K562 (cell line): ENCODE data around the gene SPTLC1. TPM values are rescaled to one million over a fixed set of nuclear protein-coding genes. Genes with fewer than 3 reads are reported as not detected.

ENCODE experiments used
- ATAC-seq: fragments of 200-7000 bp; cut with Tn5 transposase; 3 replicates; pipeline ENCODE4 v1.9.1; 2020; ENCODE audit warnings: moderate library complexity
- BruUV-seq: library from RNA; stranded (reverse); fragments of 400-500 nt; replicated peaks from 2 replicates; lab custom pipeline; 2021; lab: Mats Ljungman, UMichigan
- CTCF ChIA-PET: fragments of 300-600 bp; formaldehyde crosslinking; extraction: SDS; loops from one replicate; lab custom pipeline; 2021; ENCODE audit warnings: low intra/inter-chr PET ratio; lab: Yijun Ruan, JAX
- POLR2A ChIA-PET: fragments of 300-600, 350-650 bp; sonication (Branson Sonifier 250); formaldehyde crosslinking; extraction: SDS; loops from one replicate; lab custom pipeline; 2021; ENCODE audit warnings: antibody characterized with exemption, inconsistent platforms; lab: Yijun Ruan, JAX
- DNase-seq, 4 experiments: peaks; one replicate each; pipeline versions ENCODE4 v3.0.0 to v3.0.0-alpha.2; 2011 to 2018; ENCODE audit warnings: low spot score in 3 of 4, mixed read lengths in 3 of 4; ENCODE audit errors: extremely low read depth in 1 of 4
- FAIRE-seq: peaks from 2 replicates; lab custom pipeline; 2011; peaks lifted over from hg19 to GRCh38; lab: Jason Lieb, UNC
- H2AFZ ChIP-seq: 2 replicates; pipeline ENCODE4 v1.6.0; 2011; ENCODE audit warnings: low read depth, low read length, control low read depth, inconsistent platforms
- H3K27ac ChIP-seq: fragments of 200-600 bp; 3 replicates; pipeline ENCODE4 v1.8.0; 2011; ENCODE audit warnings: low read depth, mild to moderate bottlenecking, control low read depth, inconsistent platforms, low read length, moderate library complexity, mixed read lengths; ENCODE audit errors: extremely low read depth
- H3K27me3 ChIP-seq, 2 experiments: fragments of 300-600 bp in 1 of 2; 2 replicates in 1 of 2; 3 replicates in 1 of 2; pipeline versions ENCODE4 v1.6.0 to v1.8.0; 2011; ENCODE audit warnings: inconsistent platforms in 2 of 2, low read length in 2 of 2, mild to moderate bottlenecking in 1 of 2, mixed read lengths in 1 of 2, moderate library complexity in 1 of 2; ENCODE audit not compliant: control insufficient read depth in 2 of 2, insufficient read depth in 2 of 2
- H3K36me3 ChIP-seq: fragments of 300-600 bp; 3 replicates; pipeline ENCODE4 v1.8.0; 2011; ENCODE audit warnings: mild to moderate bottlenecking, low read length, inconsistent platforms; ENCODE audit not compliant: control insufficient read depth, insufficient read depth
- H3K4me1 ChIP-seq, 2 experiments: fragments of 200-600 bp in 1 of 2; replicated peaks in 1 of 2; 2 replicates in 1 of 2; 3 replicates in 1 of 2; pipeline versions ENCODE4 v1.5.1 to v1.8.0; 2011; ENCODE audit warnings: inconsistent platforms in 2 of 2, low read length in 2 of 2, mild to moderate bottlenecking in 1 of 2, mixed read lengths in 1 of 2, moderate library complexity in 1 of 2; ENCODE audit not compliant: control insufficient read depth in 2 of 2, insufficient read depth in 2 of 2
- H3K4me2 ChIP-seq: 2 replicates; pipeline ENCODE4 v1.6.1; 2011; ENCODE audit warnings: low read length, control low read depth, inconsistent platforms, mixed read lengths; ENCODE audit not compliant: insufficient read depth
- H3K4me3 ChIP-seq: fragments of 200-600 bp; sonication (generic), shearing (Covaris generic); 2 replicates; pipeline ENCODE4 v1.5.1; 2016; ENCODE audit warnings: control low read depth, inconsistent platforms
- H3K79me2 ChIP-seq: fragments of 200-600 bp; 3 replicates; pipeline ENCODE4 v1.8.0; 2011; ENCODE audit warnings: low read length, inconsistent platforms; ENCODE audit not compliant: control insufficient read depth, insufficient read depth
- H3K9ac ChIP-seq, 2 experiments: 2 replicates each; pipeline versions ENCODE4 v1.6.0 to v1.6.1; 2011; ENCODE audit warnings: low read depth in 2 of 2, low read length in 2 of 2, control low read depth in 1 of 2, inconsistent platforms in 1 of 2, mild to moderate bottlenecking in 1 of 2, mixed read lengths in 1 of 2; ENCODE audit not compliant: insufficient read depth in 1 of 2
- H3K9me1 ChIP-seq: one replicate; pipeline ENCODE4 v1.6.0; 2011; ENCODE audit warnings: inconsistent platforms, mild to moderate bottlenecking, low read length, moderate library complexity; ENCODE audit not compliant: control insufficient read depth, insufficient read depth
- H3K9me3 ChIP-seq: replicated peaks from 2 replicates; pipeline ENCODE4 v1.5.1; 2011; ENCODE audit warnings: low read depth, low read length, inconsistent platforms; ENCODE audit not compliant: control insufficient read depth, insufficient read depth
- H4K20me1 ChIP-seq: replicated peaks from 2 replicates; pipeline ENCODE4 v1.6.1; 2011; ENCODE audit warnings: low read length, inconsistent platforms, mixed read lengths; ENCODE audit not compliant: control insufficient read depth, insufficient read depth
- FOXK2 ChIP-seq, 2 experiments: fragments of 450-650 bp; IDR thresholded peaks in 1 of 2; conservative IDR thresholded peaks in 1 of 2; 2 replicates each; pipeline ENCODE4 v1.6.1; 2016; ENCODE audit warnings: low read depth in 2 of 2, mild to moderate bottlenecking in 1 of 2
- GTF2E2 ChIP-seq: fragments of 200-800 bp; sonication (Bioruptor generic); IDR thresholded peaks from 2 replicates; pipeline ENCODE4 v1.6.1; 2016; ENCODE audit warnings: missing genetic modification characterization, missing compliant biosample characterization
- JUND ChIP-seq, 2 experiments: IDR thresholded peaks; 2 replicates in 1 of 2; 3 replicates in 1 of 2; pipeline ENCODE4 v1.6.1; 2011; ENCODE audit warnings: borderline replicate concordance in 2 of 2, low read depth in 2 of 2, low read length in 2 of 2, improper control_type of control experiment in 1 of 2, missing biosample characterization in 1 of 2, missing genetic modification characterization in 1 of 2, missing genetic modification reagents in 1 of 2
- NR4A1 ChIP-seq, 2 experiments: fragments of 250-450 bp in 1 of 2; fragments of 450-650 bp in 1 of 2; sonication (Bioruptor Pico) in 1 of 2; IDR thresholded peaks; 2 replicates each; pipeline versions ENCODE4 v1.4.0 to v1.6.1; 2016 to 2020; ENCODE audit warnings: mild to moderate bottlenecking in 2 of 2, missing compliant biosample characterization in 1 of 2, missing genetic modification characterization in 1 of 2, moderate library complexity in 1 of 2
- SLC30A9 ChIP-seq: fragments of 250-450 bp; sonication (Bioruptor Pico); IDR thresholded peaks from 2 replicates; pipeline ENCODE4 v1.8.0; 2022; ENCODE audit warnings: mild to moderate bottlenecking, moderate library complexity
- SMC3 ChIP-seq: conservative IDR thresholded peaks from 2 replicates; pipeline ENCODE4 v1.6.1; 2011; ENCODE audit warnings: low read depth, low read length, improper control_type of control experiment; ENCODE audit not compliant: insufficient read depth
- ZBTB11 ChIP-seq, 3 experiments: fragments of 200-800 bp in 1 of 3; fragments of 250-450 bp in 1 of 3; fragments of 450-650 bp in 1 of 3; sonication (Bioruptor Pico) in 1 of 3; sonication (Bioruptor generic) in 1 of 3; formaldehyde crosslinking in 1 of 3; IDR thresholded peaks; 2 replicates each; pipeline versions ENCODE4 v1.6.1 to v1.8.0; 2016 to 2022; ENCODE audit warnings: mild to moderate bottlenecking in 2 of 3, missing genetic modification characterization in 2 of 3, missing compliant biosample characterization in 1 of 3, moderate library complexity in 1 of 3
- ZNF609 ChIP-seq: sonication (generic); formaldehyde crosslinking; IDR thresholded peaks from 2 replicates; pipeline ENCODE4 v1.8.1; 2023; ENCODE audit warnings: missing genetic modification reagents, mild to moderate bottlenecking, borderline replicate concordance
- WGBS: fragments of 100-300 bp; shearing (Covaris generic); methylation state at CpG from one replicate; pipeline ENCODE4 v1.1.6; 2016; ENCODE audit warnings: low coverage, mixed read lengths; ENCODE audit not compliant: insufficient coverage; ENCODE audit errors: missing lambda C conversion rate; 5-methylcytosine and 5-hydroxymethylcytosine counted together
- in situ Hi-C: fragments of 300-500 bp; cut with MboI; formaldehyde crosslinking; loops from 4 replicates; pipeline ENCODE4 v1.15.0; 2018; ENCODE audit warnings: inconsistent platforms, mixed read lengths
- intact Hi-C: fragments of 100-400 bp; cut with micrococcal nuclease; formaldehyde crosslinking; loops from 2 replicates; pipeline ENCODE4 v1.14.2; 2022
- polyA plus RNA-seq, 8 experiments: library from polyadenylated mRNA; depleted of rRNA in 4 of 8; stranded (reverse) in 5 of 8; unstranded in 3 of 8; fragments of >200 nt; fragmentation: Nextera tagmentation in 2 of 8; fragmentation: Illumina TruSeq in 1 of 8; extraction: Ambion mirVana in 2 of 8; extraction: Trizol in 1 of 8; gene quantifications; 2 replicates each; pipeline versions ENCODE4 v1.2.1 to v1.2.3, GENCODE V29; 2011 to 2014; ENCODE audit warnings: inconsistent platforms in 1 of 8, missing spikeins in 1 of 8
- total RNA-seq, 7 experiments: library from RNA; depleted of rRNA in 6 of 7; stranded (reverse); fragments of >200 nt in 6 of 7; fragmentation: Illumina TruSeq in 2 of 7; extraction: Trizol in 2 of 7; gene quantifications; 2 replicates each; pipeline versions ENCODE4 v1.2.1 to v1.2.3, GENCODE V29; 2011 to 2021; ENCODE audit warnings: low replicate concordance in 1 of 7

Gene SPTLC1
- total and polyA plus RNA-seq, 9 of the 15 experiments (the other 6 are each of a cell fraction or from before 2014, with no cell fraction given), result 58.8 to 125 (median 84.5) TPM

GRCh38 chr9:92035687-92036410, 79.4 kb downstream of the SPTLC1 start:
- Histone ChIP-seq H3K4me2 (no peak overlapping the region), H3K9me3 (no peaks in the 10 kb centered on the region), H3K4me1 (no peaks in the 10 kb centered on the region), H2AFZ (no peak overlapping the region), H3K9me1 (no peaks in the 10 kb centered on the region), H4K20me1 (no peaks in the 10 kb centered on the region), H3K9ac (no peak overlapping the region), H3K79me2 (no peaks in the 10 kb centered on the region), H3K27ac (no peak overlapping the region), H3K36me3 (peaks cover 72% of the 10 kb centered on the region), H3K27me3 (no peaks in the 10 kb centered on the region), H3K4me3 (no peak overlapping the region)
- ChIA-PET POLR2A (interaction anchor here (0.7 to 0.9 kb wide), 2 partner anchors 90 to 264 kb away, joined by 3 read pairs; no protein-coding TSS in a partner anchor), CTCF (no interaction called here)
- intact Hi-C loops, result no loop called here
- FAIRE-seq (no peak), DNase-seq (no peak), ATAC-seq (no peak)
- no TSS peak for BruUV-seq
- WGBS, result 95% methylated on average over 12 of the region's 12 CpGs
- in situ Hi-C loops, result no loop called here
- TF ChIP-seq FOXK2 (conservative IDR thresholded peaks at IDR 0.05 in 1 of 2, IDR thresholded peaks at IDR 0.05 in 1 of 2; ENCODE audit: low read depth in 2 of 2), result no peak
- no peak for TF ChIP-seq NR4A1 (CRISPR knock-in tag; IDR thresholded peaks at IDR 0.05)
- TF ChIP-seq NR4A1 (tag; IDR thresholded peaks at IDR 0.05), result no peak
- TF ChIP-seq JUND (IDR thresholded peaks at IDR 0.05; ENCODE audit: borderline replicate concordance, low read depth, low read length), result no peak
- no peak for TF ChIP-seq JUND (tag; IDR thresholded peaks at IDR 0.05; ENCODE audit: borderline replicate concordance, low read depth, low read length)
- TF ChIP-seq GTF2E2, result no peak
- TF ChIP-seq SLC30A9 (CRISPR knock-in tag), result no peak
- TF ChIP-seq ZNF609 (CRISPR knock-in tag), result no peak
- TF ChIP-seq ZBTB11 (CRISPR knock-in tag; IDR thresholded peaks at IDR 0.05), result no peak
- no peak for TF ChIP-seq SMC3
